GM12878 (cell line): ENCODE data around the gene SLC4A5. TPM values are rescaled to one million over a fixed set of nuclear protein-coding genes. Genes with fewer than 3 reads are reported as not detected.

Experiments
- BCL11A ChIP-seq: IDR thresholded peaks from 2 replicates; pipeline ENCODE4 v1.6.1; 2011; ENCODE audit warnings: low read depth, low read length
- CBX3 ChIP-seq: fragments of 200-600 bp; sonication (generic); IDR thresholded peaks from 2 replicates; pipeline ENCODE4 v1.6.1; 2016; ENCODE audit warnings: low read depth, borderline replicate concordance
- CREB1 ChIP-seq: IDR thresholded peaks from 2 replicates; pipeline ENCODE4 v1.6.1; 2012; ENCODE audit warnings: low read depth, mild to moderate bottlenecking, inconsistent platforms
- E2F4 ChIP-seq: IDR thresholded peaks from 2 replicates; pipeline ENCODE4 v1.6.1; 2012; ENCODE audit warnings: low read depth, low read length, improper control_type of control experiment
- ESRRA ChIP-seq: IDR thresholded peaks from 2 replicates; pipeline ENCODE4 v1.6.1; 2012; ENCODE audit warnings: mild to moderate bottlenecking, low read length, improper control_type of control experiment
- FOXM1 ChIP-seq: IDR thresholded peaks from 2 replicates; pipeline ENCODE4 v1.6.1; 2012; ENCODE audit warnings: low read depth, mild to moderate bottlenecking, inconsistent platforms, low read length, moderate library complexity
- IKZF2 ChIP-seq, 2 experiments: fragments of 450-650 bp; IDR thresholded peaks; 2 replicates each; pipeline ENCODE4 v1.6.1; 2017; ENCODE audit warnings: mild to moderate bottlenecking in 2 of 2, moderate library complexity in 2 of 2
- LARP7 ChIP-seq: fragments of 450-650 bp; IDR thresholded peaks from 2 replicates; pipeline ENCODE4 v1.6.1; 2017; ENCODE audit warnings: mild to moderate bottlenecking
- MLLT1 ChIP-seq: fragments of 450-650 bp; IDR thresholded peaks from 2 replicates; pipeline ENCODE4 v1.6.1; 2016; ENCODE audit warnings: mild to moderate bottlenecking
- MTA3 ChIP-seq: IDR thresholded peaks from 2 replicates; pipeline ENCODE4 v1.6.1; 2012; ENCODE audit warnings: low read length, inconsistent platforms, borderline replicate concordance
- PAX8 ChIP-seq: fragments of 450-650 bp; IDR thresholded peaks from 2 replicates; pipeline ENCODE4 v1.6.1; 2017; ENCODE audit warnings: mild to moderate bottlenecking, moderate library complexity
- PKNOX1 ChIP-seq: fragments of 450-650 bp; IDR thresholded peaks from 2 replicates; pipeline ENCODE4 v1.6.1; 2016; ENCODE audit warnings: mild to moderate bottlenecking
- PML ChIP-seq: IDR thresholded peaks from 2 replicates; pipeline ENCODE4 v1.6.1; 2012; ENCODE audit warnings: low read length, inconsistent platforms
- POLR2AphosphoS2 ChIP-seq: IDR thresholded peaks from 2 replicates; pipeline ENCODE4 v1.6.1; 2011; ENCODE audit warnings: low read depth, mild to moderate bottlenecking, low read length, improper control_type of control experiment, moderate library complexity
- RAD21 ChIP-seq: IDR thresholded peaks from 2 replicates; pipeline ENCODE4 v1.6.1; 2011; ENCODE audit warnings: mild to moderate bottlenecking, low read depth, low read length, moderate library complexity; ENCODE audit not compliant: insufficient read depth
- RBBP5 ChIP-seq: fragments of 200-600 bp; sonication (generic); conservative IDR thresholded peaks from 2 replicates; pipeline ENCODE4 v1.6.1; 2016
- RELA ChIP-seq: fragments of 450-650 bp; IDR thresholded peaks from 2 replicates; pipeline ENCODE4 v1.8.0; 2014; ENCODE audit warnings: borderline replicate concordance; ENCODE audit not compliant: partially characterized antibody
- SIN3A ChIP-seq: IDR thresholded peaks from 2 replicates; pipeline ENCODE4 v1.6.1; 2012; ENCODE audit warnings: low read depth, low read length, improper control_type of control experiment
- SMAD1 ChIP-seq: fragments of 450-650 bp; IDR thresholded peaks from 2 replicates; pipeline ENCODE4 v1.6.1; 2018; ENCODE audit warnings: mild to moderate bottlenecking, low read depth; ENCODE audit not compliant: partially characterized antibody
- SPI1 ChIP-seq: IDR thresholded peaks from 2 replicates; pipeline ENCODE4 v1.6.1; 2011; ENCODE audit warnings: low read depth, mild to moderate bottlenecking, low read length, moderate library complexity, borderline replicate concordance; ENCODE audit not compliant: insufficient read depth
- SREBF1 ChIP-seq: IDR thresholded peaks from 2 replicates; pipeline ENCODE4 v1.6.1; 2012; ENCODE audit warnings: mild to moderate bottlenecking, low read length
- SREBF2 ChIP-seq: IDR thresholded peaks from 2 replicates; pipeline ENCODE4 v1.6.1; 2012; ENCODE audit warnings: mild to moderate bottlenecking, low read length
- TCF12 ChIP-seq: IDR thresholded peaks from 2 replicates; pipeline ENCODE4 v1.6.1; 2011; ENCODE audit warnings: low read depth, mild to moderate bottlenecking, low read length
- YBX1 ChIP-seq: fragments of 450-650 bp; IDR thresholded peaks from 2 replicates; pipeline ENCODE4 v1.6.1; 2016; ENCODE audit warnings: antibody characterized with exemption
- ZBED1 ChIP-seq: IDR thresholded peaks from 2 replicates; pipeline ENCODE4 v1.6.1; 2016; ENCODE audit warnings: borderline replicate concordance
- ZNF207 ChIP-seq: fragments of 450-650 bp; IDR thresholded peaks from 2 replicates; pipeline ENCODE4 v1.6.1; 2014; ENCODE audit warnings: antibody characterized with exemption, mild to moderate bottlenecking, borderline replicate concordance
- polyA plus RNA-seq, 11 experiments: library from polyadenylated mRNA; depleted of rRNA in 4 of 11; unstranded in 6 of 11; stranded (reverse) in 5 of 11; fragments of >200 nt; fragmentation: Nextera tagmentation in 4 of 11; fragmentation: Illumina TruSeq in 1 of 11; extraction: Ambion mirVana in 4 of 11; extraction: Trizol in 1 of 11; gene quantifications; 1 replicate in 1 of 11; 2 replicates in 10 of 11; pipeline versions ENCODE4 v1.2.1 to v1.2.3, GENCODE V29; 2011 to 2016; ENCODE audit warnings: inconsistent platforms in 2 of 11, missing spikeins in 2 of 11, low read depth in 1 of 11
- total RNA-seq, 4 experiments: library from RNA; depleted of rRNA in 3 of 4; stranded (reverse); fragments of >200 nt in 3 of 4; fragmentation: Illumina TruSeq in 1 of 4; extraction: Trizol in 1 of 4; gene quantifications; 2 replicates each; pipeline versions ENCODE4 v1.2.1 to v1.2.3, GENCODE V29; 2013 to 2021
- TF ChIP-seq, protein P1 (sequence below), 3 experiments: IDR thresholded peaks in 2 of 3; conservative IDR thresholded peaks in 1 of 3; 2 replicates each; pipeline ENCODE4 v1.5.1; 2011; ENCODE audit warnings: low read depth in 3 of 3, low read length in 3 of 3, mild to moderate bottlenecking in 3 of 3, control low read depth in 2 of 3, moderate library complexity in 2 of 3, inconsistent platforms in 1 of 3, mixed read lengths in 1 of 3; ENCODE audit not compliant: control insufficient read depth in 2 of 3, insufficient read depth in 1 of 3; ENCODE audit errors: extremely low read depth in 1 of 3

Gene SLC4A5
- total and polyA plus RNA-seq, 10 of the 15 experiments (the other 5 are each of a cell fraction or from before 2014, with no cell fraction given), result 0.15 to 4.7 (median 1.6) TPM

DNA sequence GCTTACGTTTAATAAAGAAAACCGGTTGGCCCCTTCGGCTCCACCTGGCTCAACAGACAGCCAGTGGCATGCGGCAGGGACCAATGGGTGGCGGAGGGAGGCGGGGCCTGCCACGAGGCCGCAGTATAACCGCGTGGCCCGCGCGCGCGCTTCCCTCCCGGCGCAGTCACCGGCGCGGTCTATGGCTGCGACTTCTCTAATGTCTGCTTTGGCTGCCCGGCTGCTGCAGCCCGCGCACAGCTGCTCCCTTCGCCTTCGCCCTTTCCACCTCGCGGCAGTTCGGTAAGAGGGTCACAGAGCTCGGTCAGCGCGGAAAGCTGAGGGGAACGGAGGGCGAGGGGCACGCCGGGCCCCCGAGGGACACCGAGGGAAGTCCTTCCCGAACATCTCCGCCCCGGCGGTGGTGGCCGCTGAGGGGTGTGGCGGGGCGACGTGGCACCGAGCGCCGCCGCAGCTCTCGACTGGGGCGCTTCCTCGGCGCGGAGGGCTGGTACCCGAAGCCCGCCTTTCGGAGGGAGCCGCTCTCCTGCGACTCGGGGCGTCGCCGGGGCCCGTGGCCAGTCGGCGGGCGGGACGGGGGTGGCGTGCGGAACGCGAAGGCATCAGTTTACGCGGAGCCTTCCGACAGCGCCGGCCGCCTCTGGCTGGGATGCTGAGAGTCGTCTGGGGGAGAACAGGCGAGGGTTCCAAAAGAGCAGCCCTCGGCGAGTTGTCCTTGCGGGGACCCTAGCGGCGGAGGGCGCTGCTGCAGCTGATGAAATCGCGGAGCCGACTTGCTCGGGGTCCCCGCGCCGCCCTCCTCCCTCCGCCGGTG lies 144.5 kb downstream of the SLC4A5 start, which contains the start of gene MTHFD2 (continued):
- no peak; the same call in 1 of the 2 replicates for TF ChIP-seq MLLT1
- peak; percentile 44 for TF ChIP-seq CREB1
- TF ChIP-seq BCL11A, result no peak
- TF ChIP-seq, protein P1, sequence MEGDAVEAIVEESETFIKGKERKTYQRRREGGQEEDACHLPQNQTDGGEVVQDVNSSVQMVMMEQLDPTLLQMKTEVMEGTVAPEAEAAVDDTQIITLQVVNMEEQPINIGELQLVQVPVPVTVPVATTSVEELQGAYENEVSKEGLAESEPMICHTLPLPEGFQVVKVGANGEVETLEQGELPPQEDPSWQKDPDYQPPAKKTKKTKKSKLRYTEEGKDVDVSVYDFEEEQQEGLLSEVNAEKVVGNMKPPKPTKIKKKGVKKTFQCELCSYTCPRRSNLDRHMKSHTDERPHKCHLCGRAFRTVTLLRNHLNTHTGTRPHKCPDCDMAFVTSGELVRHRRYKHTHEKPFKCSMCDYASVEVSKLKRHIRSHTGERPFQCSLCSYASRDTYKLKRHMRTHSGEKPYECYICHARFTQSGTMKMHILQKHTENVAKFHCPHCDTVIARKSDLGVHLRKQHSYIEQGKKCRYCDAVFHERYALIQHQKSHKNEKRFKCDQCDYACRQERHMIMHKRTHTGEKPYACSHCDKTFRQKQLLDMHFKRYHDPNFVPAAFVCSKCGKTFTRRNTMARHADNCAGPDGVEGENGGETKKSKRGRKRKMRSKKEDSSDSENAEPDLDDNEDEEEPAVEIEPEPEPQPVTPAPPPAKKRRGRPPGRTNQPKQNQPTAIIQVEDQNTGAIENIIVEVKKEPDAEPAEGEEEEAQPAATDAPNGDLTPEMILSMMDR (IDR thresholded peaks at IDR 0.05 in 2 of 3, conservative IDR thresholded peaks at IDR 0.05 in 1 of 3; ENCODE audit: control insufficient read depth in 2 of 3, extremely low read depth in 1 of 3, insufficient read depth in 1 of 3, low read depth in 3 of 3, low read length in 3 of 3), result peak; percentile 81 to 90 (median 87)
- peak; percentile 79 for TF ChIP-seq LARP7
- peak; percentile 68; the same call in 1 of the 2 replicates for TF ChIP-seq TCF12
- no peak for TF ChIP-seq SREBF1
- TF ChIP-seq MTA3, result no peak
- TF ChIP-seq ZBED1, result peak; percentile 75; the same call in 1 of the 2 replicates
- no peak for TF ChIP-seq PAX8
- TF ChIP-seq SIN3A, result peak; percentile 69
- TF ChIP-seq FOXM1, result peak; percentile 15; the same call in 1 of the 2 replicates
- TF ChIP-seq SPI1, result no peak
- TF ChIP-seq RAD21, result peak; percentile 62
- peak; percentile 99 for TF ChIP-seq PML
- no peak for TF ChIP-seq ESRRA
- peak; percentile 96 for TF ChIP-seq POLR2AphosphoS2
- no peak; the same call in 1 of the 2 replicates for TF ChIP-seq ZNF207
- no peak for TF ChIP-seq CBX3
- peak; percentile 49 for TF ChIP-seq RELA
- no peak for TF ChIP-seq SMAD1
- TF ChIP-seq YBX1, result no peak
- peak; percentile 97 for TF ChIP-seq PKNOX1
- no peak for TF ChIP-seq RBBP5
- TF ChIP-seq IKZF2 (IDR thresholded peaks at IDR 0.05), result no peak
- TF ChIP-seq E2F4, result peak; percentile 77
- TF ChIP-seq SREBF2, result no peak
